Tibial nerve (tissue), 4 donors: ENCODE data around the gene STXBP6. TPM values are rescaled to one million over a fixed set of nuclear protein-coding genes. Genes with fewer than 3 reads are reported as not detected.

Experiments used
- DNase-seq, 2 donors: peaks; one replicate each; pipeline ENCODE4 v3.0.0-alpha.2; 2019; ENCODE audit warnings: low spot score in 2 of 2
- H3K27ac ChIP-seq, 4 donors: fragments of 200-600 bp; sonication (generic) in 3 of 4; one replicate each; pipeline ENCODE4 v1.5.1; 2017 to 2019; ENCODE audit warnings: mild to moderate bottlenecking in 1 of 4
- H3K27me3 ChIP-seq, 2 donors: fragments of 200-600 bp; sonication (generic) in 1 of 2; one replicate each; pipeline versions ENCODE4 v1.5.1 to v1.6.0; 2017 to 2019
- H3K36me3 ChIP-seq, 3 donors: fragments of 200-600 bp; sonication (generic); one replicate each; pipeline ENCODE4 v1.5.1; 2018 to 2019
- H3K4me1 ChIP-seq, 4 donors: fragments of 200-600 bp; sonication (generic) in 3 of 4; one replicate each; pipeline ENCODE4 v1.5.1; 2017 to 2019
- H3K4me3 ChIP-seq, 4 donors: fragments of 200-600 bp; sonication (generic) in 3 of 4; one replicate each; pipeline ENCODE4 v1.5.1; 2017 to 2019; ENCODE audit warnings: mild to moderate bottlenecking in 1 of 4, moderate library complexity in 1 of 4
- H3K9me3 ChIP-seq, 4 donors: fragments of 200-600 bp; sonication (generic) in 3 of 4; one replicate each; pipeline ENCODE4 v1.5.1; 2017 to 2019
- EP300 ChIP-seq, 2 donors: sonication (generic); formaldehyde crosslinking; IDR thresholded peaks; one replicate each; pipeline ENCODE4 v1.6.1; 2017; ENCODE audit warnings: antibody characterized with exemption in 2 of 2, mild to moderate bottlenecking in 1 of 2
- POLR2A ChIP-seq, 2 donors: fragments of 450-650 bp; IDR thresholded peaks; one replicate each; pipeline ENCODE4 v1.6.1; 2017; ENCODE audit warnings: antibody characterized with exemption in 2 of 2, mild to moderate bottlenecking in 2 of 2, moderate library complexity in 2 of 2
- WGBS, 2 donors: methylation state at CpG; one replicate each; pipeline ENCODE4 v1.1.5; 2018; 5-methylcytosine and 5-hydroxymethylcytosine counted together
- total RNA-seq, 4 donors: library from RNA; depleted of rRNA; stranded (reverse); fragments of >200 nt; gene quantifications; one replicate each; pipeline ENCODE4 v1.1.0, GENCODE V29; 2016
- TF ChIP-seq, protein P1 (sequence below), 5 experiments: fragments of 200-600 bp in 3 of 5; fragments of 450-650 bp in 2 of 5; sonication (generic) in 3 of 5; IDR thresholded peaks; one replicate each; pipeline ENCODE4 v1.5.1; 2016 to 2019; ENCODE audit warnings: antibody characterized with exemption in 5 of 5, mild to moderate bottlenecking in 3 of 5, moderate library complexity in 2 of 5

The STXBP6 gene
- total RNA-seq, 4 donors from 2014 or later, result 12.6 to 42.6 (median 33.5) TPM

DNA sequence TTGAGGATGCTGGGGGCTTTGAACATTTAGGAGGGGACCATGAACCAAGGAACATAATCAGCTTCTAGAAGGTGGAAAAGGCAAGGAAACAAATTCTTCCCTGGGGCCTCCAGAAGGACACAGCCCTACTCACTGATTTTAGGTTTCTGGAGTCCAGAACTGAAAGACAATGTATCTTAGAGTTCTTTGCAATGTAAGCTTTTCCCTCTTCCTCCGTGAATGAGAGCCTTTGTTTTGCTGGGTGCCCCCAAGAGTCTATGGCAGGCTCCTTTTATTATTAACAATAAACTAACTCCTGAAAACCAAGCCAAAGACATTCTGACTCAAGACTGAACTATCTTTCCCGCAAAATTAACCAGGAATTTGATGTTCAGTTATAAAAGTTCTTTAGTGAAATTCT is 204.1 kb downstream of the STXBP6 start:
- Histone ChIP-seq H3K27me3 (no peaks in the 10 kb centered on the region), H3K27ac (no peak overlapping the region), H3K4me3 (no peak overlapping the region), H3K4me1 (peaks cover 0 to 13% (median 0%) of the 10 kb centered on the region in 4 donors), H3K36me3 (no peaks in the 10 kb centered on the region), H3K9me3 (no peaks in the 10 kb centered on the region)
- DNase-seq, result no peak
- WGBS, 2 donors, result 22 to 30% methylated on average over 2 of the region's 2 CpGs
- TF ChIP-seq, protein P1, sequence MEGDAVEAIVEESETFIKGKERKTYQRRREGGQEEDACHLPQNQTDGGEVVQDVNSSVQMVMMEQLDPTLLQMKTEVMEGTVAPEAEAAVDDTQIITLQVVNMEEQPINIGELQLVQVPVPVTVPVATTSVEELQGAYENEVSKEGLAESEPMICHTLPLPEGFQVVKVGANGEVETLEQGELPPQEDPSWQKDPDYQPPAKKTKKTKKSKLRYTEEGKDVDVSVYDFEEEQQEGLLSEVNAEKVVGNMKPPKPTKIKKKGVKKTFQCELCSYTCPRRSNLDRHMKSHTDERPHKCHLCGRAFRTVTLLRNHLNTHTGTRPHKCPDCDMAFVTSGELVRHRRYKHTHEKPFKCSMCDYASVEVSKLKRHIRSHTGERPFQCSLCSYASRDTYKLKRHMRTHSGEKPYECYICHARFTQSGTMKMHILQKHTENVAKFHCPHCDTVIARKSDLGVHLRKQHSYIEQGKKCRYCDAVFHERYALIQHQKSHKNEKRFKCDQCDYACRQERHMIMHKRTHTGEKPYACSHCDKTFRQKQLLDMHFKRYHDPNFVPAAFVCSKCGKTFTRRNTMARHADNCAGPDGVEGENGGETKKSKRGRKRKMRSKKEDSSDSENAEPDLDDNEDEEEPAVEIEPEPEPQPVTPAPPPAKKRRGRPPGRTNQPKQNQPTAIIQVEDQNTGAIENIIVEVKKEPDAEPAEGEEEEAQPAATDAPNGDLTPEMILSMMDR (IDR thresholded peaks at IDR 0.05), result no peak
- TF ChIP-seq EP300 (IDR thresholded peaks at IDR 0.05), result no peak
- TF ChIP-seq POLR2A (IDR thresholded peaks at IDR 0.05), result no peak

DNA sequence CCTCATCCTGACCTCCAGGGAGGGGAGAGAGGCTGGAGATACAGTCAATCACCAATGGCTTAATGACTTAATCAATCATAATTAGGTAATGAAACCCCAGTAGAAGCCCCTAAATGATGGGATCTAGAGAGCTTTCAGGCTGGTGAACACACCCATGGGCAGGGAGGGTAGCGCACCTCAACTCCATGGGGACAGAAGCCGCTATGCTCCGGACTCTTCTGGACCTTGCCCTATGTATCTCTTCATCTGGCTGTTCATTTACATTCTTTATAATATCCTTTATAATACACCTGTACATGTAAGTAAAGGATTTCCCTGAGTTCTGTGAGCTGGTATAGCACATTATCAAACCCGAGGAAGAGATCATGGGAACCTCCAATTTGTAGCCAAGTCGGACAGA is 205.9 kb downstream of the STXBP6 start:
- WGBS, 2 donors, result 100% methylated on average over 5 of the region's 5 CpGs
- no peaks in the 10 kb centered on the region for H3K36me3 ChIP-seq
- DNase-seq, result no peak
- no peak overlapping the region for H3K27ac ChIP-seq
- TF ChIP-seq EP300 (IDR thresholded peaks at IDR 0.05) (no peak), POLR2A (IDR thresholded peaks at IDR 0.05) (no peak)
- TF ChIP-seq, protein P1 (IDR thresholded peaks at IDR 0.05), result no peak
- no peaks in the 10 kb centered on the region for H3K27me3 ChIP-seq
- peaks cover 0 to 16% (median 0%) of the 10 kb centered on the region in 4 donors for H3K4me1 ChIP-seq
- H3K9me3 ChIP-seq, result no peaks in the 10 kb centered on the region
- no peak overlapping the region for H3K4me3 ChIP-seq

DNA sequence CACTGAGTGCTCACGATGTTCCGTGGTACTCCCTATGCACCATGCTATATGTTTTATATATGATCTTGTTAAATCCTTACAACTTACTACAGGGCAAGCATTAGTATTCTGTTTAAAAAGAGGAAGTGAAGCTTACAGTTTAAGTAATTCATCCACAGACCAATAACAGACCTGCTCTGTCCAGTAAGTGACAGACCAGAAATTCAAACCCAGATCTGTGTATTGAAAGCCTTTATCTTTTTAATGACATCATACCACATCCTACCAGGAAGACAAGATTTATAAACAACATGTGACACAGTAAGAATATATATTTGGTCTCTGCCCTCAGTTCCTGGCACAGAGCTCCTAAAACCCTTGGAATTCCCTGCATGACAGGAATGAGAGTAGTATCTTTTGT is 206.5 kb downstream of the STXBP6 start:
- DNase-seq, result no peak
- H3K9me3 ChIP-seq, result no peaks in the 10 kb centered on the region
- H3K36me3 ChIP-seq, result no peaks in the 10 kb centered on the region
- no peak overlapping the region for H3K4me3 ChIP-seq
- TF ChIP-seq, protein P1 (IDR thresholded peaks at IDR 0.05), result no peak
- TF ChIP-seq POLR2A (IDR thresholded peaks at IDR 0.05), result no peak
- TF ChIP-seq EP300 (IDR thresholded peaks at IDR 0.05), result no peak
- 74 to 88% methylated on average over 2 of the region's 2 CpGs for WGBS, 2 donors
- peaks cover 0 to 18% (median 0%) of the 10 kb centered on the region in 4 donors for H3K4me1 ChIP-seq
- H3K27ac ChIP-seq, result no peak overlapping the region
- H3K27me3 ChIP-seq, result no peaks in the 10 kb centered on the region

DNA sequence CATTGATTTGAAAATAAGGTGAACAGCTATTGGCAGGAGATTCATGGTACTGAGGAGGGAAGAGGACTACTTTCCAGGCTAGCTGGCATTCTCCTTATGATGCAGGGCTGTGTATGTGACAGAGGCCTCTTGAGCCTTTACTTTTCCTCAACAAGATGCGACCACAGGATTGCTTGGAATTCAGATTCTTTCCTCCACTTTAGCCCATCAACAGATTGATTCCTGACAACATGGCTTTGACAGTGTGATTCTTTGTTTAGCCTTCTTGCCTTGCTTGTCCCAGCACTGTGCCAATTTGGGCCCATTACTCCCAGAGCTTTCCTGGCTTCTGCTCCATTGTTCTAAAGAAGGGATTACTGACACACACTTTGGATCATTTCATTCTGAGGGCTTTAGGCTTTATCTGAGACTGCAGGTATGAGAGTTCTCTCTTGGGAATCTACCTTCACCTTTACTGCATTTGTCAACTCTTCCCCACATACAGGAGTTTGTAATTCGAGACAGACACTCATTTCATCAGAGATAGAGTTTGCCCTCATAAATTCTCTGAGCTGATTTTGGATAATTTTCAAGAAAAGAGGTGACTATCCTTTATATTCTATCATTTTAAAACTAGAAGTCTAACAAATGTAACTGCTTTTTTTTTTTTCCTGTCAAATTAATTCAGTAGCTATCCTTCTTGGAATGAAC is 209.6 kb downstream of the STXBP6 start:
- 84 to 98% methylated on average over 2 of the region's 2 CpGs for WGBS, 2 donors
- Histone ChIP-seq H3K4me3 (no peak overlapping the region), H3K27me3 (no peaks in the 10 kb centered on the region), H3K36me3 (no peaks in the 10 kb centered on the region), H3K4me1 (peaks cover 0 to 5% (median 0%) of the 10 kb centered on the region in 4 donors), H3K9me3 (no peaks in the 10 kb centered on the region), H3K27ac (no peak overlapping the region)
- no peak for DNase-seq
- TF ChIP-seq EP300 (IDR thresholded peaks at IDR 0.05) (no peak), POLR2A (IDR thresholded peaks at IDR 0.05) (no peak)
- TF ChIP-seq, protein P1 (IDR thresholded peaks at IDR 0.05), result no peak

DNA sequence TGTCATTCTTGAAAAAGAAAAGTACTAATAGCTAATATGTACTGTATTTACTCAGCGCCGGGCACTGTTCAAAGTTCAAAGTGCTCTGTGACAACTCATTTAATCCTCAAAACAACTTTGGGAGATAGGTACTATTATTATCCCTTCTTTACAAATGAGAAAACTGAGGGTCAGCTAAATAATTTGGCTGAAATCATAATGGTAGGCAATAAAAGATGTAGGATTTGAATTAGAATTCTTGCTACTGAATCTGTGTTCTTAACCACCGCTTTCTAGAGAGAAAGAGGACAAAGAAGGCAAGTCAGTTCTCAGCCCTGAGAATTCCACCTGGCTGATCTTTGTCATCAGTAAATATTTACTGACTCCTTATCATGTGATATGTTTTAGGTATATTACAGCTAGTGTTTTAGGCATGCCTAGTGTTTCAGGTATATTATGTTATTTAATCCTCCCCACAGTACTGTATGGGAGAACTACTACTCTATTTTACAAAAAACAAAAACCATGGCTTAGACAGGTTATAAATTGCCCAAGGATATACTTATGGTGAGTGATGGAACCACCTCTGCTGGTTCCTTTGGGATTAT is 210.2 kb downstream of the STXBP6 start:
- Histone ChIP-seq H3K4me3 (no peak overlapping the region), H3K27ac (no peak overlapping the region), H3K9me3 (no peaks in the 10 kb centered on the region), H3K36me3 (no peaks in the 10 kb centered on the region), H3K27me3 (no peaks in the 10 kb centered on the region), H3K4me1 (peaks cover 0 to 5% (median 0%) of the 10 kb centered on the region in 4 donors)
- DNase-seq, result no peak
- TF ChIP-seq POLR2A (IDR thresholded peaks at IDR 0.05) (no peak), EP300 (IDR thresholded peaks at IDR 0.05) (no peak)
- TF ChIP-seq, protein P1 (IDR thresholded peaks at IDR 0.05), result no peak
- WGBS, 2 donors, result 96% methylated on average over 3 of the region's 3 CpGs
